GM12891 (cell line): ENCODE data around the gene BAIAP2.

Experiments
- DNase-seq: peaks from one replicate; pipeline ENCODE4 v3.0.0; 2011; ENCODE audit warnings: low spot score; ENCODE audit not compliant: insufficient read length
- FAIRE-seq: peaks from 2 replicates; lab custom pipeline; 2011; peaks lifted over from hg19 to GRCh38; lab: Jason Lieb, UNC
- PAX5 ChIP-seq: IDR thresholded peaks from 2 replicates; pipeline ENCODE4 v1.6.1; 2011; ENCODE audit warnings: low read length, moderate library complexity, mild to moderate bottlenecking; ENCODE audit not compliant: insufficient read depth, severe bottlenecking
- POLR2A ChIP-seq: IDR thresholded peaks from 2 replicates; pipeline ENCODE4 v1.6.1; 2011; ENCODE audit warnings: low read depth, low read length, control low read depth
- POLR2AphosphoS5 ChIP-seq: IDR thresholded peaks from 2 replicates; pipeline ENCODE4 v1.6.1; 2011; ENCODE audit warnings: low read depth, low read length, control low read depth
- POU2F2 ChIP-seq: IDR thresholded peaks from 2 replicates; pipeline ENCODE4 v1.6.1; 2011; ENCODE audit warnings: low read depth, mild to moderate bottlenecking, control low read depth, low read length, moderate library complexity
- SPI1 ChIP-seq: IDR thresholded peaks from 2 replicates; pipeline ENCODE4 v1.6.1; 2011; ENCODE audit warnings: low read depth, low read length, control low read depth
- TAF1 ChIP-seq: IDR thresholded peaks from 2 replicates; pipeline ENCODE4 v1.6.1; 2011; ENCODE audit warnings: low read depth, low read length, control low read depth

Gene BAIAP2

DNA sequence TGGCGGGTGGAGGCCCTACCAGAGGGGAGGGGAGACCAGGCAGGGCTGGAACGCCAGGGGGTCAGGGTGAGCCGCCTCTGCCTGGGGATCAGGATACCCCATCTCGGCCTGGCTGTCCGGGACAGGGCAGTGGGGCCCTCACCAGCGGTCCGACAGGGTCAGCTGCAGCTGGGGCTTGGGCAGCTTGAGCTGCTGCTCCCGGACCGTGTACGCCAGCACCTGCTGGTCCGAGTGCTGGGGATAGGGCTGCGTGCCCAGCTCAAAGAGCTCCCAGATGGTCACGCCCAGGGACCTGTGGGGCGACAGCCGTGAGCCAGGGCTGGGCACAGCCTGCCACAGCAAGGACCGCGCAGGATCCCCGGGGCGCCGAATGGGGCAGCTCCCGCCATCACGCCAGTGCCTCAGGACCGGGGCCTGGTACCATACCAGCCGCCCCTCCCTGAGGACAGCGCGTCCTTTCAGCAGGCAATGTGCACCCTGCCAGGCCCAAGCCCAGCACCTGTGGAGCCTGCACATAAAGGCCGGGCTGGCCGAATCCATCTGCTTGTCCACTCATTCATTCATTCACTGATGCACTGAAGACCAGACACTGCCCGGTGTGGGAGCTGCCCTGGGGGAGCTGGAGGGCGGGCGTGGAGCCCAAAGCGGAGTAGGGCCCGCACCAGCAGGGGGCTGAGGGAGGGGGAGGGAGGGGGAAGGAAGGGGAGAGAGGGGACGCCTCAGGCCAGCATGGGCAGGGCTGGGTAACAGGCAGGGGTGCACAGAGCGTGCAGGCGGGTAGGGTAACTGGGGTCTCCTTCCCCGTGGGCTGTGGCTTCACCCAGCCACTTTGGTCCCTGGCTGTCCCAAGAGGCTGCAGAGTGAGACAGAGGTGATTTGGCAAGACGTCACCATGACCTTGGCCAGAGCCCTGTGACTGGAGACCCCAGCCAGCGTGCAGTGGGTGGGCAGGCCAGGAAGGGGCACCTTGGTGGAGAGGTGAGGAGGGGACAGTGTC is 88.4 kb downstream of the BAIAP2 start:
- TF ChIP-seq PAX5: no peak
- no peak for TF ChIP-seq SPI1
- TF ChIP-seq POLR2A: no peak
- no peak for TF ChIP-seq TAF1
- no peak for TF ChIP-seq POU2F2
- TF ChIP-seq POLR2AphosphoS5: no peak
- no peak for FAIRE-seq
- no peak for DNase-seq

DNA sequence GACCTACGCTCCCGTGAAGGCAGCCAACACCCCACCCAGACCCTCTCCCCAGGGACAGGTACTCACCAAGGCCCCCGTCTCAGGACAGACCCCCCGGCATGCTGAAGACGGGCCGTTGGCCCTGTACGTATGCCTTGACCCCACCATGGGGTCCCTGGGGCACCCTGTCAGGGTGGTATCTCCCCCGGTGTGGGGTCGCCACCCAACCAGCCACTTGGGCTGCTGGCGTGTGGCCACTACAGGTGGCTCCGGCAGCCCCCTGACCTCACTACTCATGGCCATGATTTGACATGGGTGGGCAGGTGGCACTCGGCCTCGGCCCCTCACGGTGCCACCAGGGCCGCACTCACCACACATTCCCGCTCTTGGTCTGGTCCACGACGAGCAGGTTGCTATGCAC is 89.4 kb downstream of the BAIAP2 start:
- FAIRE-seq (no peak), DNase-seq (no peak)
- TF ChIP-seq TAF1 (no peak), PAX5 (no peak), POLR2A (no peak), POLR2AphosphoS5 (no peak), POU2F2 (no peak), SPI1 (no peak)

DNA sequence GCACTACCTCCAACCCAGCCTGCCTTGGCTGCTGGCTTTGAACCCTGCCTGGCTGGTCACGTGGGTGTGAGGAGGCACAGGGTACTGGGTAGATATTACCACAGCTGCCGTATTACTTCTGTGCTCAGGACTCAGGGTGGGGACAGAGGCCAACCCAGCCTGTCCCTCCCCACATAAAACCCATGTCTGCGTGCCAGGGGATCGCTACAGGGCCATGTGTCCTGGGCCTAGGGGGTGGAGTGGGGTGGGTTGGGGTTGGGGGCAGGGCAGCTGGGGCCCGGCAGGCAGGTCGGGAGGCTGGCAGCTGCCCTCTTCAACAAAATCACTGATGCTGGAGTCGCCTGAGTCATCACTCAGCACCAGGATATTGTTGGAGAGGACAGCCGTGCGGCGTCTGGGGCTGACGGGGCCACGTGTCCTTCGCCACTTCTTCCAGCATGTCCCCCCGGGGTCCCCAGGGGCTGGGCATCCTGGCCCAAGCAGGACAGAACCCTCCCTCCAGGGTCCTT is 90.7 kb downstream of the BAIAP2 start:
- no peak for FAIRE-seq

DNA sequence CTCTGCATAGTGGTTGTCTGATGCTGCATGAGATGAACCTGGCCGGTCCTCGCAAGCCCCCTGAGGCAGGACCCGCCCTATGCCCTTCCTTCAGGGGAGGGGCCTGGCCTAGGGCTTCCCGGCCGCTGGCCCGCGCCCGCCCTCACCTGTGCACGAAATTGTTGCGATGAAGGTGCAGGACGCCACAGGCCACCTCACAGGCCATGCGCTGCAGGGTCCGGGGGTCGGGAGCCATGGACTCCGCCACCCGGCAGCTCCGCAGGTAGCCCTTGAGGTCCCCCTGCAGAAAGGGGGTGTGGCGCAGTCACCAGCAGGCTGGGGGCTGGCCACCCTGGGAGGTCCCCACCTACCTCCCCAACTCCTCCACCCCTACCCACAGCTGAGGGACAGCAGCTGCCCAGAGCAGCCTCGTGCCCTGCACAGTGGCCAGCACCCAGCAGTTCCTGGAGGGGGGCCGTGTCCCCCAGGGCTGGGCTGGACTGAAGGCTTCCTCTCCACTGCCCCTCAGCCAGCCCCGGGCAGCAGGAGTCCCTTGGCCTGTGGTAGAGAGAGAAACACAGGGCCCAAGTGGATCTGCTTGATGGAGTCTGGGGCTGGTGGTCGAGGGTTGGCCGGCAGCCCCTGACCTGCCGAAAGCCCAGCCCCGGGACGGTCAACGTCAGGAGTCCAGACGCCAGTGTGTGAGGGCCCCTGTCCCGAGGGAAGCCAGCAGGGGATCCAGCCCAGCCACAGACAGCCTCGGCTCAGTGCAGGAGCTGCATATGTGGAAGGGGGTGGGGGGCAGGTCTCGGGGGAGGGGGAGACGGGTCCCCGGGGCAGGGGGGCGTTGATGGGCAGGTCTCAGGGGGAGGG is 91.6 kb downstream of the BAIAP2 start:
- DNase-seq (no peak), FAIRE-seq (no peak)
- TF ChIP-seq POLR2AphosphoS5: no peak
- TF ChIP-seq SPI1: no peak
- TF ChIP-seq TAF1: no peak
- TF ChIP-seq PAX5: no peak
- no peak for TF ChIP-seq POLR2A
- no peak for TF ChIP-seq POU2F2

More for the DNA sequence above, 90.7 kb downstream of the BAIAP2 start:
- DNase-seq: no peak
- no peak for TF ChIP-seq PAX5
- no peak for TF ChIP-seq POLR2AphosphoS5
- TF ChIP-seq TAF1: no peak
- TF ChIP-seq POLR2A: no peak
- TF ChIP-seq SPI1: no peak
- no peak for TF ChIP-seq POU2F2

DNA sequence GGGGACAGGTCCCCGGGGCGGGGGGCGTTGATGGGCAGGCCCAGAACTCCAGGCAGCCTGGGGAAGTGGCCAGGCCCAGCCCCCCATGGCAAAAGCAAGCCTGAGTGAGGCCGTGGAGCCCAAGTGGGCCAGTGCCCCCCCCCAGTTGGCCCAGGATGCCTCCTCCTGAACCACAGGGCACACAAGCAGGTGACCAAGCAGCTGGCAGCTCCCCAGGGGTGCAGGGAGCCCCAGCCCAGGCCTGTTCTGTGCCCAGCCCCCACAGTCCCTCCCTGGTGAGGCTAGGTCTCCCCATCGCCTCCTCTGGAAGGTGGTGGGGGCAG is 92.1 kb downstream of the BAIAP2 start:
- FAIRE-seq (no peak), DNase-seq (no peak)
- TF ChIP-seq PAX5: no peak
- TF ChIP-seq SPI1: no peak
- no peak for TF ChIP-seq POU2F2
- no peak for TF ChIP-seq TAF1
- no peak for TF ChIP-seq POLR2AphosphoS5
- no peak for TF ChIP-seq POLR2A

DNA sequence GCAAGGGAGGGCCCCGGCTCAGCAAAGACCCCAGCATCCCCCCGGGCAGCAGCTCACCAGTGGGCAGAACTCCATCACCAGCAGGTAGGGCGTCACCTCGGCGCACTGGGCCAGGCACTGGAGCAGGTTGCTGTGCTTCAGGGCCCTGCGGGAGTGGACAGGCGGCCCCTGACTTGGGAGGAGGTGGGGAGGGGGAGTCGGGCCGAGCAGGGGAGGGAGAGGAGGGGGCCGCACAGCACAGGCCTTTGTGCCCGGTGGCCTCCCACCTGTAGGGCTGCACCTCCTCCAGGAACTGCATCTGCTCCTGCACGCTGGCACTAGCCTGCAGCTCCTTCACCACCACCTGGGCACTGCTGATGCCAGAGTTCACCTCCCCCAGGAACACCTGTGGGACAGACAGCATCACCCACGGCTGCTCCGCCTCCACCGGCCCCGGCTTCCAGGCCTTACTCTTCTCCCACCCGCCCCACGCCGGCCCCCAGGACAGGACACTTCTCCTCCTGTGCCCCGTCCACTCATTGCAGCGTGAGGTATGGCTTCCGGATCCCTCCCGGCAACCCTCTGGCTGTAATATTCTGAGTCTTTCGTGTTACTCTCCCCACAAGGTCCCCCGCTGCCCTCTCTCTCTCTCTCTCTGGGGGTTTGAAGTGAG is 92.7 kb downstream of the BAIAP2 start:
- DNase-seq: no peak
- no peak for FAIRE-seq
- TF ChIP-seq POLR2A (no peak), PAX5 (no peak), POLR2AphosphoS5 (no peak), POU2F2 (no peak), SPI1 (no peak), TAF1 (no peak)

DNA sequence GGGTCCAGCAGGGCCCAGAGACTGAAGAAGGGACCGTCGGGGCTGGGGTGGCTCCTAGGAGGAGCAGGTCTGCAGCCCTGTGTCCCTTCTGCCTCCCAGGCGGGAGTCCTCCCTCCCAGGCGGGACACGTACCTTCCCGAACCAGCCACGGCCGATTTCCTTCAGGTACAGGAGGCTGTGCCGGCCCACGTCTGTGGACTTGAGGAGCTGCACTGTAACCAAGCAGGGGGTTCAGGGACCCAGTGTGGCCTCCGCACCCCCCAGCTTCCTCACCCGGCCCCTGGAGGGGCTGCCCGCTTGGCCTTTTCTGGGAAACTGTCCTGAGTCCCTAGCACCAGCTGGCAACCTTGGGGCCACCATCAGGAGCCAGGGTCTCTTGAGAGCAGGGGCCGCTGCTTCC is 93.4 kb downstream of the BAIAP2 start:
- TF ChIP-seq SPI1 (no peak), TAF1 (no peak), PAX5 (no peak), POU2F2 (no peak), POLR2AphosphoS5 (no peak)
- FAIRE-seq (no peak), DNase-seq (no peak)

DNA sequence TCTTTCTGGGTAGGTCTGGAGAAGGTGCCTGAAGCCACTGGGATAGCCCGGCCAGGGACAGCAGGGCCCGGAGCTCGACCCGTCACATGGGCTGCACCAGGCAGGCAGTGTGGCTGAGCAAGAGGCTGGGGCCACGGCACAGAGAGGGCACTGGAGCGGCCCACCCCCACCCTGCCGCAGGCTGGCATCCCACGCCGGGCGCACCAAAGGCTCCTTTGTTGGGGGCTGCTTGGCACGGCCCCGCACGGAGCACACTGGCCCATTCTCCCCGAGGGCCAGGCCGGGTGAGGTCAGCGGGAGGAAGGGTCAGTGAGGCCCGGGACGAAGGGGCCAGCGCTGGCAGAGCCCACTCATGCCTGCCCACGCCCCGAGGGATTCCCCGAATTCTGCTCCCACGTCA is 93.8 kb downstream of the BAIAP2 start:
- no peak for DNase-seq
- FAIRE-seq: no peak

DNA sequence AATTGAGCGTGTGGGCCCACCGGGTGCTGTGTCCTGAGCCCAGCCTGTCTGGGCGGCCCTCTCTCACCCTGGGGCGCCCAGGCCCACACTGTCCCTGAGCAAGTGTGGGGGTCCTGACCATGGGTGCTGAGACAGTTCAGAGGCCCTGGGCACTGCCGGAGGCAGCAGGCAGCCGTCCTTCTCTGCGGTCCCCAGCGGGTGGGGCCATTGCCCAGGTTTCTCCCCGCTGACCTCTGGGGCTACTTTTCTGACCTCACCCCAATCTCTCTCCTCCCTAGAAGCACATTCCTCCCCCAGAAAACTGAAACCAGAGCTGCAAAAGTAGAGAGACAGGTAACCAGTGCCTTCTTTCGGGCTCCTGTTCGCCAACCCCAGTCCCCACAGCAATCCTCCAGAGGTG is 94.3 kb downstream of the BAIAP2 start:
- DNase-seq: no peak
- no peak for FAIRE-seq
- TF ChIP-seq TAF1 (no peak), POU2F2 (no peak), SPI1 (no peak), PAX5 (no peak), POLR2AphosphoS5 (no peak), POLR2A (no peak)

More for the DNA sequence above, 93.8 kb downstream of the BAIAP2 start:
- TF ChIP-seq TAF1: no peak
- TF ChIP-seq POLR2AphosphoS5: no peak
- TF ChIP-seq POU2F2: no peak
- TF ChIP-seq POLR2A: no peak
- TF ChIP-seq SPI1: no peak
- TF ChIP-seq PAX5: no peak
